OCI-M1 (cell line): Measurements from ENCODE around the gene SAMD8.
"Not testable (repeated sequence)": the region's sequence is repeated elsewhere in the genome, so short reads cannot be mapped to it uniquely, and the experiment has no call there.

Experiments
- DNase-seq: peaks from one replicate; lab custom pipeline; 2025; lab: John Stamatoyannopoulos, UW

The SAMD8 gene

GRCh38 chr10:75140246-75140645 is 28.8 kb downstream of the SAMD8 start:
- DNase-seq, result no peak

GRCh38 chr10:75143353-75143752 is 31.9 kb downstream of the SAMD8 start:
- no peak for DNase-seq

DNA sequence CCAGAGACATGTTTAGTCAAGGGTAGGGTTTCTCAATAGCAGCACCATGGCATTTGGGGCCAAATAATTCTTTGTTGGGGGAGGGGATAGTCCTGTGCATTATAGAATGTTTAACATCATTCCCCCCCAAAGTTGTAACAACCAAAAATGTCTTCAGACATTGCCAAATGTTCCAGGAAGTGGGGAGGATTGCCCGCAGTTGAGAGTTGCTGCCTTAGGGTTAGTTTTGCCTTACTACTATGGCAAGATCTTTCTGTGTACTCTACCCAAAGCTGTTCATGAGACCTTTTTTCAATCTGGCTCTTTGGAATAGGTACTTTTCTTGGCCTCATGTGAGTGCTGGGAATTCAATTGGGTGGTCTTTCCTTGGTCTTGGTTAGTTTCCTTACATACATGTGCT is 34.1 kb downstream of the SAMD8 start:
- DNase-seq, result no peak

DNA sequence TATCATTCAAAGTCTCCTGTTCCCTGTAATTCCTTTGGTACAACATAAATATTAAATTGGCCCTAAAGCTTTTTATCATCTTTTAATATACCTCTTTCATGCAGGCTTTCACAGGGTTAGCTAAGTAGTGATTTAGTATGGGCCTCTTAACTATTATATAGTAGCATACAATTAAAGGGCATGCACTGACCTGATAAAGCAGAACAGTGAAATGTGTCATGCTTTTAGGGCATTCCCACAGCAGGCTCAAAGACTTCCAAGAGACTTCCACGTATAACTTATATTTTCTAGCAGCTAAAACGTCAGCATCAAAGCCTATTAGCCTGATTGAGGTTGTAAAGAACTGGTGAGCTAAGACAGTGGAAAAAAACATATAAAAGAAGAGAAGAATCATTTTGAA is 35.3 kb downstream of the SAMD8 start:
- DNase-seq, result no peak

GRCh38 chr10:75150656-75151055 is 39.2 kb downstream of the SAMD8 start:
- no peak for DNase-seq

DNA sequence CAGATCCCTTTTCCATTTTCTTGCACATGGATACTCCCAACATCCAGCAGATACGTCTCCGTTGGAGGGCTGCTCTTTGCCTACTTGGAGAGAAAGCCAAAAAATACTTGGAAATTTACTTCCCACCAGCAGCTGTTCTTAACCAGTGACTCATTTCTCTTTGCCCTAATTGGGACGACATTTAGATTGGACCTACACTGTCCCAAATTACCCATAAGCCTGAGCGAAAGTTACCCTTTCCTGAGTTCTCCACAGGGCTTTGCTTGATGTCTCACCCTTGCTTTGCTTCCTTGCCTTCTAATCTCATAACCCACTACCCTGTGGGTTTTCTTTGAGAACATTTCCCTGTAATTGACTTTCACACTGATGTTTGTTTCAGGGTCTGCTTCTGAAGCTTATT is 48.1 kb downstream of the SAMD8 start:
- no peak for DNase-seq

- DNase-seq, result peak; percentile 73
Measured at GRCh38 chr10:75165684-75166622, 54.5 kb downstream of the SAMD8 start.

DNA sequence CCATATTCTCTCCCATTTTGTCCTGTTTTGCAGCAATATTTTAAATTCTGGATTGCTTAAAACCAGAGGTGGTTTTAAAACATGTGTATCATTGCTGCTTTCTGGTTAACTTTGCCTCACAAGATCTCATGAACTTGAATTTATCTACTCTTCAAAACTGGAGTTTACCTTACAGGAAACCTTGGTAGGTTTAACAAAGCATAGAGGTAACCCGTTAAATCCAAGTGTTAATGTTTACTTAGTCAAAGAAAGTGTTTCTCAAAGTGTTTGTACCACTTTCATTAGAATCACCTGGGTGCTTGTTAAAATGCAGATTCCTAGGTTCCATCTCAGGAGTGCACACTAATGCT is 55.1 kb downstream of the SAMD8 start:
- no peak for DNase-seq

- no peak for DNase-seq
Measured at GRCh38 chr10:75168275-75168674, 56.8 kb downstream of the SAMD8 start.

DNA sequence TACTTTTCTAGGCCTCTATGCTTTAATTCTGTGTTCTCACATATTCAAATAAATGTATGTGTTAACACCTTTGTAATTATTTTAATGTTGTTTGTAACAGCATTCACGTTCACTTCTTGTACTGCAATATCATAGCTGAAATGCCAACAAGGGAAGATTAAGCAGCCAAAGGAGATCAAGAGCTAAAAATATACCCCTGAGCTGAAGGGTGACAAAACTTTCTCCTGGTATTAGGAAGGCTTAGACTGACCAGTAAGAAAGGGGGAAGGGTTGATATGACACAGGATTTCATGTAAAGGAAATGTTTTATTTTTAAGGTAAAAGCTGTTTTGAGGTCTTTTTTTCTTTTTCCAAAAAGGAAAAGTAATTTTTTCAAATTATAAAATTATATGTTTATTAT is 58.8 kb downstream of the SAMD8 start:
- DNase-seq, result peak; percentile 21

DNA sequence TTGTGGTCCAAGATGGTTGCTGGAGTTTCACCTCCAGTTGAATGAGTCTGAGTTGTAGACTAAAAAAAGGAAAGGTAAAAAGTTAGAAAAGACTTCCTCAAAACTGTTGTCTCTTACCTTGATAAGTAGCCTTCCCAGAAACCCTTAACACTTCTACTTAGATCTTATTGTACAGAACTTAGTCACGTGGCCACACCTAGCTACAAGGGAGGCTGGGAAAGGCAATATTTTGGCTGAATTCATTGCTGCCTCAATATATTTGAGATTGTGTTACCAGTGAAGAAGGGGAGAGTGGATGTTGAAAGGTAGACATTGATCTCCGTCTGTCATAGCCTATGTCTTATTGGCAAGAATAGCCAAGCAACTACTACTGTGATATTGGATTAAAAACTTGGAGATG is 63.6 kb downstream of the SAMD8 start:
- DNase-seq, result no peak

- no peak for DNase-seq
Measured at GRCh38 chr10:75176046-75176445, 64.6 kb downstream of the SAMD8 start.

GRCh38 chr10:75176736-75177135 is 65.3 kb downstream of the SAMD8 start:
- DNase-seq, result no peak

DNA sequence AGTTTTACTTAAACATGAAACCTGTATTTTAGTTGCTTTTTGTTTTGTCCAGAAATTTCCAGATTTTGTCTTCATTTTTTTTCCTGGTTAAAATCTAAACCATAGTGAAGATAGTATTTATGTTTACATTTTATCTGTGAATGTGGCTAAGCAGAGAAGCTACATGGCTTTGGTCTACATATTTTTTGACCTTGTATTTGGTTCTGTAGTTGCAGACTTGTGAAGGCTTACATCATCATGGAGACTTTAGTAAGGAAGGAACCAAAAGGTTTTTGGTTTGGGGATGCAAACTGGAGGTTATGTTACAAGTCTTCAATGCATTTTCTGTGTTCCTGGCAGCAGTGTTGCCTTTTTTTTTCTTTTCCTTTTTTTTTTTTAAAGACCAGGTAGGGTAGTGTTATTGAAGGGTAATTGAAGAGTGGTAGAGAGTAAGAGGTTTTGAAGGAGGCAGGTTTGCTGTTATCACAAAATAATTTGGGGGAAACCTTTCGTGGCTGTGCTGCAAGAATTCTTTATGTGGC is 68.3 kb downstream of the SAMD8 start:
- no peak for DNase-seq

- DNase-seq, result no peak
Measured at GRCh38 chr10:75180592-75180991, 69.1 kb downstream of the SAMD8 start.

GRCh38 chr10:75181073-75181472 is 69.6 kb downstream of the SAMD8 start:
- DNase-seq, result no peak

GRCh38 chr10:75186310-75186709 is 74.9 kb downstream of the SAMD8 start:
- no peak for DNase-seq

DNA sequence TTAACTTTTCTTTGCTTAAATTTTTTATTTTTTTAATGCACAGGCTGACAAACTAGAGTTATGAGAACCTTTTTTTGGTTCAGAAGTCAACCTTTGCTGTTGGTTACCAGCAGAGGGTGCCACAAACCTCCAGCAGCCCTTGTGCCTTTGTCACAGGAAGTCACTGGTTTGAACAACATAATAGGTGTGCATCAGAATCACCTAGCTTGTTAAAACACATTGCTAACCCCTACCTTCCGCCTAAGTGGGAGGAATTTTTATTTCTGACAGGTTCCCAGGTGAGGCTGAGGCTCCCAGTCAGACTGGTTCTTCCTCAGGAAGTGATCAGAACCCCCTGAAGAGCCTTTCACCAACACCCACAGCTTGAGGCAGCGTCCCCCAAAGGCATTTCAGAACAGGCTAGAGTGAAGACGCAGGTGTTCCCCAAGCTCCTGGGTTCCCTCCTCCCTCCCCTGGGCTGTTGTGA is 76.5 kb downstream of the SAMD8 start:
- DNase-seq, result peak; percentile 81

- DNase-seq, result not testable (repeated sequence)
Measured at GRCh38 chr10:75188522-75188921, 77.1 kb downstream of the SAMD8 start.

DNA sequence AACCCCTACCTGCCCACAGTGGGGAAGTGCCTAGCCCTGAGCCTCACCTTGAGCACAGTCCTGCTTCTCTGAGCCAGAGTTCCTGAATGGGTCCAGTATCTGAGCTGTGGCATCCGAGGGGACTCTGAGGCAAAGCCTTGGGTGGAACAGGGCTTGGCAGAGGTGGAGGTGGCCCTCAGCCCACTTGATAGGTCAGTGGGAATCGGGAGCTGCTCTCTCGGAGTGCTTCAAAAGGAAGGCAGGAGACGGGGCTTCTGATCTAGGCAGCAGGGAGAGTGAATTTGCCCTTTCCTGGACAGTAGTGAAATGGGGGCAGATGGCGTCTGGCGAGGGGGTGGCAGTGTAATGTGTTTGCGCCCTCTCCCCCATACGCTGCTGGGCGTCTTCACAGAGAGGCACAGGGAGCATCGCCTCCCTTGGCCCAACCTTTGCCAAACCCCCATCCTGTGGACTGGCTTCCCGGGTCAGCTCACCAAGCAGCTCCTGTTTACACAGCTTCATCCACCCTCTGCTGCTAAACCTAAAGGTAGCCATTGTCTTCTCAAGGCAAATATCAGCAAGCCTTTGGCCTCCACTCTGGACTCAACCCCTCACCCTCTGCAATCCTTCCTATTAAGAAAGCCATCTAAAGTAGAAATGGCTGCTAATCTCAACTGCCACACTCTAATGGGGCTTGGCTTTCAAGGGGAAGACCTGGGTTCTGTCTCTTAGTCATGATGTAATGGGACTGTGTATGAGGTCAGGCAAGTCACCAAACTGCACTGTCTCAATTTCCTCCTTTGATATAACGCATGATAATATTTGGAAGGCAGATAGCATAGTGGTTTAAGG is 78.0 kb downstream of the SAMD8 start:
- peak; percentile 33 for DNase-seq

GRCh38 chr10:75191821-75192568 is 80.5 kb downstream of the SAMD8 start:
- DNase-seq, result peak; percentile 50

DNA sequence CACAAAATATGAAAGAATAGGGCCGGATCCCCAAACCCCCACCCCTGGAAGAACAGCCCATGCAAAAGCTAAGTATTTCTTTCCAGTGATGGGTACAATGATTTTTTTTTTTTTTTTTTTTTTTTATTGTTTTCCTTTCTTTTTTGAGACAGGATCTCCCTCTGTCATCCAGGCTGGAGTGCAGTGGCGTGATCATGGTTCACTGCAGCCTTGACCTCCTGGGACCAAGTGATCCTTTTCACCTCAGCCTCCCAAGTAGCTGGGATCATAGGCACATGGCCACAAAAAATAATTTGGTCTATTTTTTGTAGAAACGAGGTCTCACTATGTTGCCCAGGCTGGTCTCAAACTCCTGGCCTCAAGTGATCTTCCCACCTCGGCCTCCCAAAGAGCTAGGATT is 83.2 kb downstream of the SAMD8 start:
- DNase-seq, result not testable (repeated sequence)
